A172 (cell line): ENCODE results near the gene TSHZ3. TPM values are rescaled to one million over a fixed set of nuclear protein-coding genes. Genes with fewer than 3 reads are reported as not detected.

Source experiments
- DNase-seq: peaks from one replicate; pipeline ENCODE4 v3.0.0-alpha.2; 2015; ENCODE audit warnings: low spot score
- total RNA-seq: library from RNA; depleted of rRNA; stranded (reverse); fragments of >200 nt; shearing (Covaris generic); gene quantifications from 2 replicates; pipeline ENCODE4 v1.2.3, GENCODE V29; 2014

The TSHZ3 gene
- total RNA-seq, 1 experiment from 2014 or later: 4.7 TPM

DNA sequence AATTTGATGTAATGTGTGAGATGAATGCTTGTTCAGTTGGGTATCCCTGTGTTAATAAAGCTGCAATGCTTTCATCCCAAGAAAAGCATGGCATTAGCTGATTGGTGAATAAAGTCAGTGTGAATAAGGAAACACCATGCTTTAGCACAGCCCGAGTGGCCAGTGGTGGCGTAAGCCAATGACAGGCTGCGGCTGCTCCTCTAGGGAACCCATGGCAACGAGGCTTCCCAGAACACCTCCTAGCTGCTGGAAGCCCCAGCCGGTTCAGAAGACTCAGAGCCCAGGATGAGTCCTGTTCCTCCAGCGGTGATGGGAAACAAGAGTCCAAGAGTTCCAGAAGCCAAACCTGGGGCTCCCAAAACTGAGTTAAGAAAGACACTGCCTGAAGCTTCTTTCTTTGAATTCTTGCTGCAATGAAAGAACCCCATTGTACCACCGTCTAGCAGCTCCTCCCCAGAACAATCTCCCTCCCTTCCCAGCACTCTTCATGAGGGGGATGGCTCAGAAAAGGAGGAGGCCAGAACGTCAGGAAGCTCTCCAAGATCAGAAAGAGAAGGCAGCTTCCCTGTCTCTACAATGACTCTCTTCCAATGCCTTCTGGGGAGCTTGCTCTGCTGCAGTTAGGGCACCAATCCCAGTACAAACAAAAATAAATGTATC lies 58.2 kb downstream of the TSHZ3 start:
- DNase-seq: no peak

- no peak for DNase-seq
Observed at GRCh38 chr19:31289976-31290375, 59.3 kb downstream of the TSHZ3 start.

DNA sequence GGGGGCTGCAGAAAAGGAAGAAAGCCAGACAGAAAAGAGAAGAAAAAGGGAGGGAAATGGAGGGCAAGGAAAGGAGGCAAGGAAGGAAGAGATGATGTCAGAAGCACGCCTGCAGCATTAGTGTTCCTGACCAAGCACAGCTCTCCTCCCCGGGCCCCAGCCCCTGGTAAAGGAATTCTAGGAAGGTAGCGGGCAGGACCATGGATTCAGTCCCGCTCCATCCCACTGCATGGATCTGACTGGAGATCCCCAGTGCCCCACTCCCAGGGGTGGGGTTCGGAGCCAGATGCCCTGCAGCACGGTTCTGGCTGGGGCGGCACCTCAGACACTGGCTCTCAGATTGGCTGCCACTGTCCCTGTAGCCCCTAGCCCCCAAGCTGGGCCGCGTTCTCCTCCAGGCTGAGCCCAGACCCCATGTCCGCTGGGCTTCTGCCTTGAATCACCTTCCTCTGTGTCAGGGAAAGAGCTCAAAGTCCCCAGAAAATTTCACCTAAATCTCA lies 59.8 kb downstream of the TSHZ3 start:
- DNase-seq: no peak

- DNase-seq: no peak
Observed at GRCh38 chr19:31286491-31286890, 62.7 kb downstream of the TSHZ3 start.

DNA sequence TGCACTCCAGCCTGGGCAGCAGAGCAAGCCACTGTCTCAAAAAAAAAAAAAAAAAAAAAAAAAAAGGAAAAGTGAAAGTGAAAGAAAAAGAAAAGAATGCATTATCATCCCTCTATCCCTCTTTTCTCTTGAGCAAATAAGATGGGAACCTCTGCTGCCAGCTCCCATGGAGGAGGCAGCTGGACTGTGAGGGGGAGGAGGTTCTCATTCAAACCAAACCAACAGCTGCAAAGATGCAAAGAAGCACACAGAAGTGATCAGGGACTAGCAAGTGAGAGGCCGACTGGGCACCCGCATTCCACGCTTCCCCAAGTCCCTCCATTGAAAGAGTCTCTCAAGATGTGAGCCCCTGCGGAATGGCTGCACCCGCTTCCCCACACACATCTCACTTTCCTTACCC lies 63.5 kb downstream of the TSHZ3 start:
- no peak for DNase-seq

- no peak for DNase-seq
Observed at GRCh38 chr19:31284621-31285020, 64.6 kb downstream of the TSHZ3 start.

- DNase-seq: no peak
Observed at GRCh38 chr19:31283701-31284100, 65.5 kb downstream of the TSHZ3 start.

DNA sequence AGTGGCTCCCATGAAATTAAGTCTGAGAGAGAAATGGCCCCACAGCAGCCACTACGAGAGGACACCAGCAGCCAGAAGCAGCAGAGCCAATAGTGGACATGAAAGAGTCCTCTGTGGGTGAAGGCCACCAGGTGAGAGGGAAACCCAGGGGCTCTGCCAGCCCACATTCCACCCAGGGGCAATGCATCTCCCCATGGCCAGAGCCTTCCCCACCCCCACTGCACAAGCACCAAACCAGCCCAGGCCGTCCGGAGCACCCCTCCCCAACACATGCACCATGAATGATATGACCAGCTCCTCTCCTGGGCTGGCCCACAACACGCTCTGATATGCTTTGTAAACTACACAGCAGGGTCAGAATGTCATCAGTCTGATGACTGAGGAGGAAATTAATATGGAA lies 66.9 kb downstream of the TSHZ3 start:
- no peak for DNase-seq

DNA sequence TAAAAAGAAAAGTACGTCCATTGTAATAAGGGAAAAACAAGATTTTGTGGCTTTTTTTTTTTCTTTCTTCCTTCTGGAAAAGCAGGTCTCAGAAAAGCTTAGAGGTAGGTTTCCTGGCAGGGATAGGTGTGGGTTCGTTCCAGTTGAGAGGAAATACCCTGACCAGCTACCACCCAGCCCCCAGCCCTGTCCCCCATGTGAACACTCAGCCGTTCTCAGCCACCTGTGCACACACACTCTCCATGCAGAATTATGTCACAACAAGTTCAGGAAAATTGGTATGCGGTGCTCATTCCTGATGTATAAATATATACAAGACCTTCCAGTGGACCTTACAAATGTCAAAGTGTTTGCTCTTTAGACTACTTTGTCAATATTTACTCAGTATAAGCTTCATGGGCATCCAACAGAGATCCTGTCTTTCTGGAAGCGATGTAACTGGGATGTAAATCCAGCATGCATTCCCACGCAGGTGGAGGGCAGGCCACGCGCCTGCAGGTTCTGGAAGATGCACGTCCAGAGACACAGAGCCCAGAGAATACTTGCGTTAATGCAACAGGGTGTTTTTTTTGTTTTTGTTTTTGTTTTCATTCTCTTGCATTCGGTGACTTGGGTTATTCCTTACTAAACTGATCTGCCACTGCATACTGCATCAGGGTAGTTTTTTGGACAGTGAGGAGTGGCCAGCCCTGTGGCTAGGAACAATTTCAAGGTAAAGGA lies 68.8 kb downstream of the TSHZ3 start:
- DNase-seq: no peak

- no peak for DNase-seq
Observed at GRCh38 chr19:31279436-31279765, 69.8 kb downstream of the TSHZ3 start.

DNA sequence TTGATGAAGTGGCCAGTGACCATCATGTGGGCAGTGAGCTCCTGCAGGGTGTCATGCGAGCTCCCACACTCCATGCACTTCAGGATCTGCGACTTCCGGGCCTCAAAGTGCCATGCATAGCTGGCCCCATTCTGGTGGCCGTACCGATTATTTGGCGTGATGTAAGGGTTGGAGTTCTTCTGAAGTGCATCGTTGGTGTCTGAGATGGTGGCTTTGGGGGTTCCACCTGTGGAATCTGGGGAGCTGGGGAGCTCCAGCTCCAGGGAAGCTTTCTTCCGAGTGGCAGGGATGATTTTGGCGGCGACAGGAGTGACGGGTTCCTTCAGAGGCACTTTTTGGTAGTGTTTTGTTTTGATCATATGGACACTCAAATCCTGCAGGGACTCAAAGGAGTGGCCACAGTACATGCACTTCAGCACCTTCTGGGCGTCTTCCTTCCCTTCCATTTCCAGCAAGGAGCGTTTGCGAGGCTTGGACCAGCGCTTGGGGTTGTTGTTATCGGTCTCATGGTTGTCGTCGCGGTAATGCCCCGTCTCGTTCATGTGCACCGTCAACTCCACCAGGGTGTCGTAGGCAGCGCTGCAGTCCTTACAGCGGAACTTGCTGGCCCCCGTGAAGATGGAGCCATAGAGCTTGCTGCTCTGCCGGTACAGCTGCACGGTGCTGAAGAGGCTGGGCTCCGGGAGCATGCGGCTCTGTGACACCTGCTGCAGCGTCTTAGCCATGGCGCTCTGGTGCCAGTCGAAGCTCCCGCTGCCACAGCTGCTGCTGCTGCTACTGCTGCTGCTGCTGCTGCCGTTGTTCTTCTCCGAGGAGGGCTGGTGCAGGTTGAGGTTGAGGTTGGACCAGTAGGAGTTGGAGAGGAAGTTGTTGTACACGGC lies 70.4 kb downstream of the TSHZ3 start:
- DNase-seq: no peak

DNA sequence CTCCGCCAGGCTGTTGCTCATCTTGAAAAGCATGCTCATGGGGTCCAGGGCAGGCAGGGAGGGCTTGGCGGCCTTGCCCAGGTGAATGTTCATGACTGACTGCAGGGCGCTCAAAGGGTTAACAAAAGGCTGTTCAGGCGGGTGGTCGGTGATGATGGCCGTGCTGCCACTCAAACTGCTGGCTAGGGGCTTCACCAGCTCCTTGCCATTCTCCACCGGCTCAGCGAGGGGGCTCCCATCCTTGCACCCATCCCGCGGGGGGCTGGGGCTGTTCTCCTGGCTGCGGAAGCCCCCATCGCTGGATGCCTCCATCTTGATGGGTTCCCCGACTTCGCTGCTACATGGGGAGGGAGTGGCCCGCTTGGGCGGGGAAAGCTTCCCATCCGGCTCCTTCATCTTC lies 71.7 kb downstream of the TSHZ3 start:
- no peak for DNase-seq

- no peak for DNase-seq
Observed at GRCh38 chr19:31276831-31277230, 72.4 kb downstream of the TSHZ3 start.

GRCh38 chr19:31275068-31275334 lies 74.2 kb downstream of the TSHZ3 start:
- DNase-seq: no peak

DNA sequence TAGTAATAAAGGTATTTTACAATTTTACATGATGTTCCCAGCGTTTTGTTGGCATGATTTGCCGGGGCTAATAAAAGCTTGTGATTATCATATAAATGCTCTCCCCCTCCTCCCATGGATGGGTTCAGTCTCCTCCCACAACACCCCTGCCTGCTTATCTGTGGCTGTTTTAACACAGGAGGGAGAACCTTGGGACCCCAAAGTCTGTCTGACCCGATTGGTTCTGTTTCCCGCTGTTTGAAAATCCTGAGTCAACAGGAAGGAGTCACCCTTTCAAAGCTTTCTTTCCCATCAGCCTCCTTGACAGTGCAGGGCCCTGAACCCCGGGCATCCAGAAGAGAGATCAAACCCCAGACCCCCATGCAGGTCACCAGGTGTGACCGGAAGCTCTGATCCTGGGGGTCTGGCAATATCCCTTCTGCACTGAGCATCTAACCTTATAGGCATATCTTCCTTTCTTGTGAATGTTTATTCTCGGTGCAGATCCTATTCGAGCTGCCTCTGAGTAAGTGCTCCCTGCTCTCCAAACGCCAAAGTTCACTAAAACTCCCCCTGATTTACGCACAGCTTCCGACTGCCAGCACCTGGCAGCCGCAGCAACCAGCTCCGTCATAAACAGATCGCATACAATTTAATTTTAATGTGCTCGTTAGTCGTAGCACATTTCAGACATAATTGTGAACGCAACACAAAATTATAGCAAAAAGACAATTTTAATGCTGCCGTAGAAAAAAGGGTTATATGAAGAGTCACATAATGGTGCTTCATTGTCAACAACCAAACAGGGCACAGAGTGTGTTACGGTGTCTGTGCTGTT lies 74.8 kb downstream of the TSHZ3 start:
- DNase-seq: no peak

DNA sequence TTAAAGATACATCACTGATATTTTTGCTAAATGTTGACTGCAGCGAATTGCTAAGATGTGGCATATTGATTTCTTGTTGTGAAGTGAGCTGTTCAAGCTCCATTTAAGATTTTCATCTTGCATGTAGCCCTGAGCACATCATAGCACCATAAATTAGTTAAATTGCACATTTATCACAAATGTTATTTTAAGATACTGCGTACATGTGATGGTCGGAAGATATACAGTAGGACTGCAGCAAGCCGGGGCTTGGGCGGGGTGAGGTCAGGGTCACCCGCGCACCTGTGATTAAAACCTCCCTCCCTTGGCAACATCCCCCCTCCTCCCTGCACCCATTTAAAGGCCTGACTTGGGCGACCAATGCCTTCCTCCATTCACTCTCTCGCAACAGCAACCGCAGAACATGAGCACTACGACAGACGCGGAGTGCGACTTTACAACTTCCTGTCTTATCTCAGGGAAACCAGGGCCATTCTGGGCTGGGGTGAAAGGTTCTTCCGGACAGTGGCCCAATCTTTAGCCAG lies 76.6 kb downstream of the TSHZ3 start:
- DNase-seq: no peak

DNA sequence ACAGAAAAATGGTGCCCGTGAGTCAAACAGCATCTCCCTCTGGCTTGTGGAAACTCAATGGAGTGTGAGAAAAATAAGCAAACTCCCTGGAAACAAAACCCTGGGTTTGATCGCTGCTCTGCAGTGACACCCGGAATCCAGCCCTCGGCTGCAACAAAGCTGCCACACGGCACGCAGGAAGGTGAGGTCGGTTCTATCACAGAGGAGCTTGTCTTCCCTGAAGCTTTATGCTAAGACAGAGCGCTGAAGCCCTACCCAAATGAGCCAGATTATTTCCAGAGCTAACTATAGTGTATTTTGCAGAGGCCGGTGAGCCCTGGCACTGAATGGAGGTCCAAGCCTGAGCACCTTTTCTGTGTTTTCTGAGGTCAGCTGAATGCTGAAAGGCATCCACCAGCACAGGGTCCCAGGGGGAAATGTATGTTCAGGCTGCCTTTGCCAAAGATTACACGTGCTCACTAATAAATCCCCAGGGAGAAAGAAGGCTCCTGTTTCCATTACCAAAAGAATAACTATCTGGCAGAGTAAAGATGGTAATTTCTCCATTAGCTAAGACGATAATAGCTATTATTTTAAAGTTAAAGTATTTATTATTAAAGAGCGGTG lies 77.8 kb downstream of the TSHZ3 start:
- no peak for DNase-seq

DNA sequence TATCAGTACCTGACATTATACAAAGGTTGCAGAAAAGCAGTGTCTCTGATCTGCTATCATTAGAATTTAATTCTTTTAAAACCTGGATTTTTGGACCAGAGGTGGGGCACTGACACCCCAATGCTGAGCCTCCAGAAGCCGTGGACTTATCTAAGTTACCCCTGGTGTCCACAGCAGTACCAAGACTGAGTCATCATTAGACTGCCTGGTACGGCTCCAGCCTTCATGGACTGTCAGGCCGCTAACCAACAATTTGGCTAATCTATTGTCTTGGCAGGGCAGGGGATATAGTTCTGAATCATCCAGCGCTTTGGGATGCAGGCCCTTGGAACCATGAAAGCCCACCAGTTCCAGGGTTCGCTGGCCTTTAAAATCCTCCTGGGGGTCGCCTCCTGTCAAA lies 78.3 kb downstream of the TSHZ3 start:
- peak; percentile 25 for DNase-seq

GRCh38 chr19:31269425-31270127 lies 79.7 kb downstream of the TSHZ3 start:
- no peak for DNase-seq

DNA sequence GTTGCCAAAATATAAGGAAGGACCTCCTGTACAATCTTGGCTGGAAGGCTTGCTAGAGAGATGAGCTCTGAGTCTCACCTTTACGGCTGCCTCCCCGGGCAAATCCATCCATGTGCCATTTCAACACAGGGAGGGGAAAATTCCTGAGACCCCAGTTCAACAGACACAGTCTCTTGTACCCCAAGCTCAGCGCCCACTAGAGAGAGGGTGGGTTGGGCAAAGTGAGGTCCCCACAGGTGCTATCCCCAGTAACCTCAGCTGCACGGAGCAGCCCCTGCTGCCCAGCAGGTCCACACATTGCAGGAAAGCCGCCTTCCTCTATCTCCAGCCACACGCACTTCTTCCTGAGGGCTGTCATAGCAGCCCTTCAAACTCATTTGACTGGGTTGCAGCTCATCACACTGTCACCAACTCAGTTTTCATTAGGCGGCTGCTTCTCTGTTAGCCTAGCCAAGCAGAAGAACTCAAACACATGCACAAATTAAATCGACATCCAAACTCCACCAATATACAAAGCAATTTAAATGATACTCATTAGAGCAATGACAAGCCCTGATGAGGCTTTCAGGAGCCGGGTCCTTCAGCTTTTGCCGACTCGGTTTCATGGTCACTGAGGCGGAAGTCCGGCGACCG lies 80.4 kb downstream of the TSHZ3 start:
- DNase-seq: no peak
